ENCODE data around the gene AUH.

GRCh38 chr9:91345978-91346377, 15.7 kb downstream of the AUH start:
- TF ChIP-seq CTCF (IDR thresholded peaks at IDR 0.05) (no peak), POLR2A (IDR thresholded peaks at IDR 0.05) (no peak)

All from esophagus squamous epithelium (tissue), 4 donors.